ENCODE results near the gene IL17RC. TPM values are rescaled to one million over a fixed set of nuclear protein-coding genes. Genes with fewer than 3 reads are reported as not detected.
"Not testable (repeated sequence)": the region's sequence is repeated elsewhere in the genome, so short reads cannot be mapped to it uniquely, and the experiment has no call there.

The IL17RC gene
- total RNA-seq, 1 donor from 2014 or later, result 33.2 TPM

GRCh38 chr3:9937486-9938238 is 20.8 kb downstream of the IL17RC start:
- DNase-seq (ENCODE audit: low spot score) (no peak), ATAC-seq (no peak)
- intact Hi-C loops (cut with DNase I), result no loop called here

GRCh38 chr3:9938966-9939365 is 22.1 kb downstream of the IL17RC start:
- no peak for DNase-seq (ENCODE audit: low spot score)
- intact Hi-C loops (cut with DNase I), result no loop called here
- ATAC-seq, result no peak

GRCh38 chr3:9939906-9940305 is 23.0 kb downstream of the IL17RC start:
- DNase-seq (ENCODE audit: low spot score); ATAC-seq; intact Hi-C loops (cut with DNase I): not testable (repeated sequence)

- intact Hi-C loops (cut with DNase I), result no loop called here
- DNase-seq (ENCODE audit: low spot score), result no peak
- no peak for ATAC-seq
These were observed 23.8 kb downstream of the IL17RC start for GRCh38 chr3:9940746-9941145.

GRCh38 chr3:9942164-9942563 is 25.3 kb downstream of the IL17RC start:
- no peak for ATAC-seq
- intact Hi-C loops (cut with DNase I), result no loop called here
- DNase-seq (ENCODE audit: low spot score), result no peak

GRCh38 chr3:9942934-9943690 is 26.2 kb downstream of the IL17RC start:
- DNase-seq (ENCODE audit: low spot score) (no peak), ATAC-seq (no peak)
- intact Hi-C loops (cut with DNase I), result no loop called here

- intact Hi-C loops (cut with DNase I), result no loop called here
- no peak for DNase-seq (ENCODE audit: low spot score)
- ATAC-seq, result no peak
These were observed 27.4 kb downstream of the IL17RC start for GRCh38 chr3:9944271-9944670.

GRCh38 chr3:9945358-9945757 is 28.5 kb downstream of the IL17RC start:
- intact Hi-C loops (cut with DNase I), result no loop called here
- ATAC-seq (no peak), DNase-seq (ENCODE audit: low spot score) (no peak)

- ATAC-seq, result peak; percentile 91
- intact Hi-C loops (cut with DNase I), result no loop called here
These were observed 29.5 kb downstream of the IL17RC start for GRCh38 chr3:9946112-9947024.

GRCh38 chr3:9947025-9947995 is 30.4 kb downstream of the IL17RC start:
- intact Hi-C loops (cut with DNase I), result no loop called here
- DNase-seq (ENCODE audit: low spot score) (peak; percentile 80), ATAC-seq (peak; percentile 85)

More at GRCh38 chr3:9946112-9947024, 29.5 kb downstream of the IL17RC start:
- DNase-seq (ENCODE audit: low spot score), result peak; percentile 91

- intact Hi-C loops (cut with DNase I), result no loop called here
- no peak for ATAC-seq
- no peak for DNase-seq (ENCODE audit: low spot score)
These were observed 31.7 kb downstream of the IL17RC start for GRCh38 chr3:9948586-9948985.

GRCh38 chr3:9949115-9949514 is 32.2 kb downstream of the IL17RC start:
- ATAC-seq, result no peak
- peak; percentile 54 for DNase-seq (ENCODE audit: low spot score)

GRCh38 chr3:9949626-9950025 is 32.7 kb downstream of the IL17RC start:
- DNase-seq (ENCODE audit: low spot score) (peak; percentile 47), ATAC-seq (no peak)
- intact Hi-C loops (cut with DNase I), result no loop called here

More at GRCh38 chr3:9949115-9949514, 32.2 kb downstream of the IL17RC start:
- intact Hi-C loops (cut with DNase I), result no loop called here

GRCh38 chr3:9951126-9951525 is 34.2 kb downstream of the IL17RC start:
- ATAC-seq, result no peak
- intact Hi-C loops (cut with DNase I), result no loop called here

GRCh38 chr3:9951598-9951961 is 34.7 kb downstream of the IL17RC start:
- no peak for ATAC-seq
- DNase-seq (ENCODE audit: low spot score), result no peak
- intact Hi-C loops (cut with DNase I), result no loop called here

More at GRCh38 chr3:9951126-9951525, 34.2 kb downstream of the IL17RC start:
- DNase-seq (ENCODE audit: low spot score), result no peak

GRCh38 chr3:9951962-9952805 is 35.3 kb downstream of the IL17RC start, which contains the start of gene PRRT3:
PRRT3 (minus strand) TSS chr3:9952408; CDS start chr3:9950115, 2,293 bp downstream.
- DNase-seq (ENCODE audit: low spot score) (no peak), ATAC-seq (peak; percentile 41)
- intact Hi-C loops (cut with DNase I), result no loop called here

- ATAC-seq, result no peak
- DNase-seq (ENCODE audit: low spot score), result peak; percentile 47
- intact Hi-C loops (cut with DNase I), result no loop called here
These were observed 38.2 kb downstream of the IL17RC start for GRCh38 chr3:9955067-9955502.

Data from sciatic nerve (tissue), 2 donors.